ENCODE measurements around the gene GDPD5.

The GDPD5 gene

GRCh38 chr11:75562836-75563484 is 37.2 kb upstream of the GDPD5 start:
- Histone ChIP-seq H3K4me2 (ENCODE audit: low read length) (peak overlapping the region; percentile 92), H3K9me2 (replicated peaks; ENCODE audit: control insufficient read depth, low read length) (no peaks in the 10 kb centered on the region), H3K27ac (ENCODE audit: low read depth, low read length) (no peak overlapping the region), H3K27me3 (ENCODE audit: control insufficient read depth, low read length) (peaks cover 36% of the 10 kb centered on the region), H3K9me3 (ENCODE audit: control insufficient read depth, insufficient read depth, low read length) (no peaks in the 10 kb centered on the region), H3K4me1 (ENCODE audit: control insufficient read depth, low read length) (peaks cover 16% of the 10 kb centered on the region), H3K79me2 (ENCODE audit: control insufficient read depth, low read length) (no peaks in the 10 kb centered on the region), H3F3A (ENCODE audit: control insufficient read depth, insufficient read depth) (no peaks in the 10 kb centered on the region), H3K36me3 (ENCODE audit: control insufficient read depth, low read length) (no peaks in the 10 kb centered on the region), H3K4me3 (ENCODE audit: low read length) (peak overlapping the region; percentile 69), H4K20me1 (ENCODE audit: control insufficient read depth, insufficient read depth, low read depth, low read length) (no peaks in the 10 kb centered on the region)
- no peak for TF ChIP-seq CTCF (IDR thresholded peaks at IDR 0.05; ENCODE audit: low read depth, low read length, poor library complexity, severe bottlenecking)
- no peak for TF ChIP-seq EZH2phosphoT487 (IDR thresholded peaks at IDR 0.05; ENCODE audit: borderline replicate concordance, low read length)

- Histone ChIP-seq H3K9me3 (ENCODE audit: control insufficient read depth, insufficient read depth, low read length) (no peaks in the 10 kb centered on the region), H3K27me3 (ENCODE audit: control insufficient read depth, low read length) (peaks cover 41% of the 10 kb centered on the region), H3F3A (ENCODE audit: control insufficient read depth, insufficient read depth) (no peaks in the 10 kb centered on the region), H4K20me1 (ENCODE audit: control insufficient read depth, insufficient read depth, low read depth, low read length) (no peaks in the 10 kb centered on the region), H3K4me1 (ENCODE audit: control insufficient read depth, low read length) (peaks cover 16% of the 10 kb centered on the region), H3K79me2 (ENCODE audit: control insufficient read depth, low read length) (no peaks in the 10 kb centered on the region), H3K9me2 (replicated peaks; ENCODE audit: control insufficient read depth, low read length) (no peaks in the 10 kb centered on the region), H3K36me3 (ENCODE audit: control insufficient read depth, low read length) (no peaks in the 10 kb centered on the region), H3K4me2 (ENCODE audit: low read length) (peak within 1 kb of the TSS; percentile 92), H3K27ac (ENCODE audit: low read depth, low read length) (no peak within 1 kb of the TSS), H3K4me3 (ENCODE audit: low read length) (peak within 1 kb of the TSS; percentile 69)
- peak; percentile 18; the same call in 1 of the 2 replicates for TF ChIP-seq EZH2phosphoT487 (IDR thresholded peaks at IDR 0.05; ENCODE audit: borderline replicate concordance, low read length)
- no peak for TF ChIP-seq CTCF (IDR thresholded peaks at IDR 0.05; ENCODE audit: low read depth, low read length, poor library complexity, severe bottlenecking)
These were observed 36.5 kb upstream of the GDPD5 start, which contains the start of gene SERPINH1 for GRCh38 chr11:75562048-75562835. Gene SERPINH1, plus strand, starts transcription at chr11:75562253. Its CDS starts 4,097 bp downstream, at chr11:75566350.

GRCh38 chr11:75561426-75562047 is 35.8 kb upstream of the GDPD5 start:
- no peaks in the 10 kb centered on the region for H3K9me3 ChIP-seq (ENCODE audit: control insufficient read depth, insufficient read depth, low read length)
- H3K4me1 ChIP-seq (ENCODE audit: control insufficient read depth, low read length): peaks cover 16% of the 10 kb centered on the region
- TF ChIP-seq CTCF (IDR thresholded peaks at IDR 0.05; ENCODE audit: low read depth, low read length, poor library complexity, severe bottlenecking) (no peak), EZH2phosphoT487 (IDR thresholded peaks at IDR 0.05; ENCODE audit: borderline replicate concordance, low read length) (no peak)
- H3K27ac ChIP-seq (ENCODE audit: low read depth, low read length): no peak overlapping the region
- H3K79me2 ChIP-seq (ENCODE audit: control insufficient read depth, low read length): no peaks in the 10 kb centered on the region
- H3F3A ChIP-seq (ENCODE audit: control insufficient read depth, insufficient read depth): no peaks in the 10 kb centered on the region
- peaks cover 44% of the 10 kb centered on the region for H3K27me3 ChIP-seq (ENCODE audit: control insufficient read depth, low read length)
- peak overlapping the region; percentile 92 for H3K4me2 ChIP-seq (ENCODE audit: low read length)
- no peaks in the 10 kb centered on the region for H3K9me2 ChIP-seq (replicated peaks; ENCODE audit: control insufficient read depth, low read length)
- H3K4me3 ChIP-seq (ENCODE audit: low read length): peak overlapping the region; percentile 69
- no peaks in the 10 kb centered on the region for H4K20me1 ChIP-seq (ENCODE audit: control insufficient read depth, insufficient read depth, low read depth, low read length)
- H3K36me3 ChIP-seq (ENCODE audit: control insufficient read depth, low read length): no peaks in the 10 kb centered on the region

Data from DOHH2 (cell line).